ENCODE measurements around the gene SLC39A2.
"Not testable (repeated sequence)": the region's sequence is repeated elsewhere in the genome, so short reads cannot be mapped to it uniquely, and the experiment has no call there.

Gene SLC39A2

GRCh38 chr14:21025371-21026273 lies 26.5 kb downstream of the SLC39A2 start:
- DNase-seq (ENCODE audit: low read depth, low spot score) = no peak

- no peak for DNase-seq (ENCODE audit: low read depth, low spot score)
Measured at GRCh38 chr14:21026274-21026987, 27.3 kb downstream of the SLC39A2 start.

GRCh38 chr14:21026988-21027315 lies 27.9 kb downstream of the SLC39A2 start:
- no peak for DNase-seq (ENCODE audit: low read depth, low spot score)

- no peak for DNase-seq (ENCODE audit: low read depth, low spot score)
Measured at GRCh38 chr14:21029917-21030316, 30.8 kb downstream of the SLC39A2 start, which contains the start of gene TPPP2. TSS of gene TPPP2 (plus strand) at chr14:21030217. CDS start at chr14:21030582, 365 bp downstream.

- no peak for DNase-seq (ENCODE audit: low read depth, low spot score)
Measured at GRCh38 chr14:21030531-21030930, 31.4 kb downstream of the SLC39A2 start.

- no peak for DNase-seq (ENCODE audit: low read depth, low spot score)
Measured at GRCh38 chr14:21032326-21033132, 33.4 kb downstream of the SLC39A2 start.

GRCh38 chr14:21033133-21033698 lies 34.1 kb downstream of the SLC39A2 start:
- DNase-seq (ENCODE audit: low read depth, low spot score) = no peak

GRCh38 chr14:21034707-21035106 lies 35.6 kb downstream of the SLC39A2 start, which contains the start of gene RNASE13:
TSS of gene RNASE13 (minus strand) at chr14:21034807. CDS start at chr14:21034288, 519 bp downstream.
- DNase-seq (ENCODE audit: low read depth, low spot score) = no peak

- no peak for DNase-seq (ENCODE audit: low read depth, low spot score)
Measured at GRCh38 chr14:21036751-21037150, 37.7 kb downstream of the SLC39A2 start.

- no peak for DNase-seq (ENCODE audit: low read depth, low spot score)
Measured at GRCh38 chr14:21037156-21037555, 38.1 kb downstream of the SLC39A2 start.

- no peak for DNase-seq (ENCODE audit: low read depth, low spot score)
Measured at GRCh38 chr14:21038441-21039422, 39.6 kb downstream of the SLC39A2 start.

GRCh38 chr14:21039585-21040369 lies 40.7 kb downstream of the SLC39A2 start:
- DNase-seq (ENCODE audit: low read depth, low spot score) = no peak

GRCh38 chr14:21040370-21040925 lies 41.4 kb downstream of the SLC39A2 start:
- no peak for DNase-seq (ENCODE audit: low read depth, low spot score)

GRCh38 chr14:21040941-21041340 lies 41.8 kb downstream of the SLC39A2 start:
- DNase-seq (ENCODE audit: low read depth, low spot score) = not testable (repeated sequence)

GRCh38 chr14:21041676-21042433 lies 42.8 kb downstream of the SLC39A2 start, which contains the start of gene RNASE7:
TSS of gene RNASE7 (plus strand) at chr14:21042362. CDS start at chr14:21042993, 631 bp downstream.
- DNase-seq (ENCODE audit: low read depth, low spot score) = no peak

- DNase-seq (ENCODE audit: low read depth, low spot score) = no peak
Measured at GRCh38 chr14:21042918-21043317, 43.8 kb downstream of the SLC39A2 start.

- no peak for DNase-seq (ENCODE audit: low read depth, low spot score)
Measured at GRCh38 chr14:21043387-21043973, 44.4 kb downstream of the SLC39A2 start.

All from activated CD4-positive, CD25-positive, alpha-beta regulatory T cell treated with anti-CD3 and anti-CD28 coated beads, Interleukin-2, amount 50 U/mL, for 16 hours (primary cell).